Measurements from ENCODE around the gene NCK2.

The NCK2 gene

DNA sequence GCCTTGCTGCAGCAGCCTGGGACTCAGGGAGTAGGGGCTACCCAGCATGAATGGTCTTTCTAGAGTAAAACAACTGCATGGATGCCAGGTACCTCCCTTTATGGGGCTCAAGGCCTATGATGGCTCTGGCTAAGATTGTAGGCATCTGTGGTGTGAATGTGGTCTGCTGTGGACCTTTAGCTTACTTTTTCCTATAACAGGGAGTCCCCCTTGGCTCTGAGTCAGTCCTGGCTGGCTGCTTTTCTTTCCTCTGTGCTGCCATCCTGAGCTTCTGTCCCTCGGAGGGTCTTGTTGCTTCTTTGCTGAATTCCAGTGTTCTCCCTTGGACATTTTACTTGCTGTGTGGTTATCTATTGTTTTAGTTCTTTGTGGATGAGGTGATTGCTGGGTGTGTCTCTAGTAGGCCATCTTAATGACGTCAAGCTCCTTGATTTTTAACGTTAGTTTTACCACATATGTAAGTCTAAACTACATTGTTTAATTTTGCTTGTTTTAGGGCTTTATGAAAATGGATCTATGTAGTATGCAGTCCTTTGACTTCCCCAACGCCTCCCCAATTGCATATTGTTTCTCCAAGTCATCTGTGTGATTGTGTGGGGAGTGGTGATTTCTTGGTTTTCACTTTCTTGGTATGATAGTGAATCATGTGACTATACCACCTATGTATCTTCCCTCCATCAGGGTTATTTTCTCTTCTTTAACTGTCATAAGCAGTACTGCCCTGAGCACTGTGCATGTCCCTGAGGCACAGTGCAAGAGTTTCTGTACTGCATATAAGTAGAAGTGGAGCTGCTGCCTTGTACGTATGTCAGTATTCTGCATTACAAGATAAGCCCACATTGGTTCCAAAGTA is 92.4 kb downstream of the NCK2 start:
- H3K9me3 Mint-ChIP-seq = peaks cover 7 to 9% of the 10 kb centered on the region in 2 donors
- peak overlapping the region; percentile 66 to 83 for H3K27ac Mint-ChIP-seq
- ATAC-seq (replicated peaks) (peak; percentile 47), DNase-seq (no peak)
- peak overlapping the region; percentile 35 to 55 for H3K4me3 Mint-ChIP-seq
- H3K27me3 Mint-ChIP-seq = no peaks in the 10 kb centered on the region
- peaks cover 32% of the 10 kb centered on the region for H3K36me3 Mint-ChIP-seq (ENCODE audit: insufficient read depth)
- H3K4me1 Mint-ChIP-seq (ENCODE audit: low read depth in 2 of 2) = peaks cover 59 to 85% of the 10 kb centered on the region in 2 donors

DNA sequence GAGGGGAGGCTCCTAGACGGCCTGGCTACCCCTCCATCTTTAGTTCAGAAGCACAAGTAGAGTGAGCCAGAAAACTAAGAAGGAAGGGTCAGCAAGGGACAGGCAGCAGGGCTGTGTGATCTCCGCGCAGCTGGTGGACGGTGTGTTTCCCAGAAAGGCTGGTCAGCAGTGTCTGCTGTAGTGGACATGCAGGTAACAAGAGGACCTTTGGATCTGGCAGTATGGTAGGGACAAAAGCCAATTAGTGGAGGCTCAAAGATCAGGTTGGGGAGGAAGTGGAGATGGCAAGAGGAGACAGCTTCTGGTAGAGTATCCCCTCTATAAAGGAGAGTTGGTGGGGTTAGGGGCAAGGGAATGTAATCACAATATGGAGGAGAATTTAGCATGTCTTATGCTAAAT is 95.1 kb downstream of the NCK2 start:
- peaks cover 69 to 82% of the 10 kb centered on the region in 2 donors for H3K4me1 Mint-ChIP-seq (ENCODE audit: low read depth in 2 of 2)
- peak overlapping the region; percentile 47 to 66 for H3K4me3 Mint-ChIP-seq
- no peak for ATAC-seq (replicated peaks)
- no peak for DNase-seq
- no peaks in the 10 kb centered on the region for H3K27me3 Mint-ChIP-seq
- peaks cover 7% of the 10 kb centered on the region in 2 donors for H3K9me3 Mint-ChIP-seq
- H3K27ac Mint-ChIP-seq = peak overlapping the region; percentile 83 to 86
- H3K36me3 Mint-ChIP-seq (ENCODE audit: insufficient read depth) = peaks cover 23% of the 10 kb centered on the region

DNA sequence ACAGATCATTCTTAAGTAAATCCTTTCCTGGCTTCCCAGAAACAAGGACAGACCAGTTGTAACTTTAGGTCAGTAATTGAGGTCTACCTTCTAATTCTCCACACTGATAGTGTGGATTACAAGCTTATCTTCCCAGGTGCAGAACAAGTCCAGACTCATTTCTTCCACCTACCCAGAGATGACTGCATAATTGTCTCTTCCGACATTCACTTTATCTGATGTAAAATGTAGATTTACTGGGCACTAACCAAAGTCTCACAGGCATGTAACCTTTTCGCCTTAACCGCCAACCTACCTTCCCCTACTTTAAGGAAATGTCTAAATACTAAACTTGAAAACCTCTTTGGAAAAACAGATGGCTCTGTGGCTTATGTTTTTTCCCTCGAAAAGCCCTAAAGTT is 96.2 kb downstream of the NCK2 start:
- no peaks in the 10 kb centered on the region for H3K27me3 Mint-ChIP-seq
- ATAC-seq (replicated peaks) = no peak
- peak overlapping the region; percentile 1 to 66 for H3K4me3 Mint-ChIP-seq

DNA sequence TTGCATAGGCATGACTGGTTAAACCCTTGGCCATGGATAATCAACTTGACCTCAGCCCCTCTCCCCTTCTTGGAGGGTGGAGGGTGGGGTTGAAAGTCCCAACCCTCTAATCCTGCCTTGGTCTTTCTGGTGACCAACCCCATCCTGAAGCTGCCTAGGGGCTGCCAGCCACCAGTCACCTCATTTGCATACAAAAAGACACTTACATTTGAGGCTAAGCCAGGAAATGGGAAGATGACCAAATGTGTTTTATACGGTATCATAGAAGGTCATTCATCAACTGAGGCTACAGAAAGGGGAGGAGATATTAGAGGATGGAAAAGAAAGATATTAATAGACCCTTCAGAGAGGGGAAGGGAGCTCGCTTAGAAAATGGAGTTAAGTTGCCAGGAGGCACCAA is 96.8 kb downstream of the NCK2 start:
- Mint-ChIP-seq H3K9me3 (no peaks in the 10 kb centered on the region), H3K4me1 (ENCODE audit: low read depth in 2 of 2) (peaks cover 65 to 82% of the 10 kb centered on the region in 2 donors), H3K27ac (peak overlapping the region; percentile 83 to 86), H3K36me3 (ENCODE audit: insufficient read depth) (peaks cover 11% of the 10 kb centered on the region), H3K27me3 (no peaks in the 10 kb centered on the region), H3K4me3 (peak overlapping the region in 1 of 2 donors; percentile 66)
- ATAC-seq (replicated peaks) = no peak
- no peak for DNase-seq

More for the DNA sequence above, 96.2 kb downstream of the NCK2 start:
- Mint-ChIP-seq H3K27ac (peak overlapping the region; percentile 83 to 86), H3K9me3 (peaks cover 5 to 6% of the 10 kb centered on the region in 2 donors), H3K36me3 (ENCODE audit: insufficient read depth) (peaks cover 17% of the 10 kb centered on the region), H3K4me1 (ENCODE audit: low read depth in 2 of 2) (peaks cover 68 to 82% of the 10 kb centered on the region in 2 donors)
- no peak for DNase-seq

DNA sequence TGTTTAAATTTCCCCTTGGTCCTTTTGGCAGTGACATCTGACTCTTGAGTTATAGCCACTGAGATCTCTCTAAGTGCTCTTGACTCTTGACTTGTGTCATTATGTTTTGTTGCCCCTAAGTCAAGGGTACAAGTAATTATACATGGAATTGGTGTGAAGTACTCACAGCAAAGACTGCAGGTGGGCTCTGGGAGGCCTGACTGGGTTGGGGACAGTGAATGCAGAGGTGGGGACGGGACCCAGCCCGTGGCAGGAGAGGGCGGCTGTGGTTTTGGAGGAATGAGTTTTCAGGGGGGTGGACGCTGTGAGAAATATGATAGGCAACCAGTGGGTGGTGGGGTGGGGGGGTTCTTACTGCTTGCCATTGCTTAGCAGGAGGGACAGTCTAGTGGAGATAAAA is 97.8 kb downstream of the NCK2 start:
- Mint-ChIP-seq H3K4me1 (ENCODE audit: low read depth in 2 of 2) (peaks cover 62 to 81% of the 10 kb centered on the region in 2 donors), H3K36me3 (ENCODE audit: insufficient read depth) (peaks cover 16% of the 10 kb centered on the region), H3K27me3 (no peaks in the 10 kb centered on the region), H3K9me3 (no peaks in the 10 kb centered on the region), H3K27ac (peak overlapping the region; percentile 72 to 81), H3K4me3 (peak overlapping the region; percentile 13 to 52)
- no peak for DNase-seq
- ATAC-seq (replicated peaks) = no peak

DNA sequence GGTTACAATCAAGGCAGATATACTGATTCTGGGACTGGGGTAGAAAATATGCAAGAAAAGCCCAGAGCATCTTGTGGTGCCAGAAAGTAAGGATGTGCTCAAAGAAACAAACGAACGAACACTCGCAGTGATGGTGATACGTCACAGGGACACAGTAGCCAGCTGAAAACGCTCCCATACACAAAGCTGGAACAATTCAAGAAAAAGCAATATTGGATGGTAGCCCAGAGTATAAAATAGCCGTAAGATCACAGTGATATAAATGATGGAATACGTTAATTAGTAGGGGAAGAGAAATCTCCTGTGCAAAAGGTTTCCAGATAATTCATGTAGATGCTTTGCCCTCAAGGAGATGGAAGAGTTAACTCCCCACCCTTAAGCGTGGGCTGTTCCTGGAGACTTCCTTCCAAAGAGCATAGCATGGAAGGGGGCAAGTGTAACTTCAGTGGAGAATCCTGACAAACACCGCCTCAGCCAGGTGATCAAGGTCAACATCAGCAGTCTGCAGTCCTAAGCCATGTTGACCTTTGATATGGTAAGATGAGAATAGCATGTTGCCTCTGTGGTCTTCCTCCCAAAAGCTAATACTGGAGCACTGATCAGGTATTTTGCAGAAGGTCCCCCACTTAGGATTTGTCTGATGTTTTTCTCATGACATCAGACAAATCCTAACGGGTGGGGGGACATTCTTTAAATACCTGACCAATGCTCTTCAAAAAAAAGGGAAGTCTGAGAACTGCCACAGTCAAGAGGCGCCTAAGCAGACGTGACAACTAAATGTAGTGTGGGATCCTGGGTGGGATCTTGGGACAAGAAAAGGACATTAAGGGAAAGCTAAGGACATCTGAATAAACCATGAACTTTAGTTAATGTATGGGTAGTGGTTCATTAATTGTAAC is 99.0 kb downstream of the NCK2 start:
- no peak for DNase-seq
- no peak overlapping the region for H3K4me3 Mint-ChIP-seq
- peak overlapping the region; percentile 70 to 72 for H3K27ac Mint-ChIP-seq
- peaks cover 65 to 86% of the 10 kb centered on the region in 2 donors for H3K4me1 Mint-ChIP-seq (ENCODE audit: low read depth in 2 of 2)
- no peaks in the 10 kb centered on the region for H3K27me3 Mint-ChIP-seq
- H3K36me3 Mint-ChIP-seq (ENCODE audit: insufficient read depth) = peaks cover 14% of the 10 kb centered on the region
- ATAC-seq (replicated peaks) = no peak
- no peaks in the 10 kb centered on the region for H3K9me3 Mint-ChIP-seq

DNA sequence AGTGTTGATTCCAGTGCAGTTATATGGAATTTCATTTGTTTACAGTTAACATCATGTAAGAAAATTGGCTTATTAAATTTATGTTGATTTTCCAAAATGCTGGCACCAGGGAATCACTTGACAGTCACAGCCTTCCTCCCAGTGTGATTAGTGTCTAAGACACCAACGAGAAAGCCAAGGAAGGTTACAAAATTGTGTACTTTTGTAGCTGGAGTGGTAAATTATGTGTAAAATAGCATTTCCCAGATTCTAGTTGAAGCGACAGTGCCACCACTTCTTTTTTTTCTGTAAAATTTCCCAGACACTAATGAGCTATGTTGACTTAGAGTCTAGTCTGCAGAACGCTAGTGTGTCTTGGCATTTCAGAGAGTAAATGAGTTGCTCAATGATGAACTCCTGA is 101.3 kb downstream of the NCK2 start:
- no peaks in the 10 kb centered on the region for H3K9me3 Mint-ChIP-seq
- H3K27me3 Mint-ChIP-seq = no peaks in the 10 kb centered on the region
- DNase-seq (no peak), ATAC-seq (replicated peaks) (no peak)
- no peak overlapping the region for H3K4me3 Mint-ChIP-seq
- peaks cover 47 to 78% of the 10 kb centered on the region in 2 donors for H3K4me1 Mint-ChIP-seq (ENCODE audit: low read depth in 2 of 2)
- peaks cover 5% of the 10 kb centered on the region for H3K36me3 Mint-ChIP-seq (ENCODE audit: insufficient read depth)
- H3K27ac Mint-ChIP-seq = peak overlapping the region in 1 of 2 donors; percentile 77

DNA sequence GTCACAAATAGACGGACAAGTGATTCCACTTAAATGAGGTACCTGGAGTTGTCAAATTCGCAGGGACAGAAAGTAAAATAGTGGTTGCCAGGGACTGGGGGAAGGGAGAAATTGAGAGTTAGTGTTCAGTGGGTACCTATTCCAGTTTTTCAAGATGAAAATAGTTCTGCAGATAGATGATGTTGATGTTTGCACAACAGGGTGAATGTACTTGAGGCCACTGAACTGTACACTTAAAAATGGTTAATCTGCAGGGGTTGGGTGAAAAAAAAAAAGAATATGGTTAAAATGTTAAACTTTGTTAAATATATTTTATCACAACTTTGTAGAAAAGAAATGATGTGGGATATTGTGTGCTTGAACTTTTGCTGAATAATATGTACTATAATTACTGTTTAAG is 102.3 kb downstream of the NCK2 start:
- Mint-ChIP-seq H3K27ac (peak overlapping the region; percentile 59 to 79), H3K27me3 (no peaks in the 10 kb centered on the region), H3K4me1 (ENCODE audit: low read depth in 2 of 2) (peaks cover 43 to 75% of the 10 kb centered on the region in 2 donors), H3K4me3 (no peak overlapping the region), H3K36me3 (ENCODE audit: insufficient read depth) (peaks cover 5% of the 10 kb centered on the region), H3K9me3 (no peaks in the 10 kb centered on the region)
- no peak for ATAC-seq (replicated peaks)
- no peak for DNase-seq

DNA sequence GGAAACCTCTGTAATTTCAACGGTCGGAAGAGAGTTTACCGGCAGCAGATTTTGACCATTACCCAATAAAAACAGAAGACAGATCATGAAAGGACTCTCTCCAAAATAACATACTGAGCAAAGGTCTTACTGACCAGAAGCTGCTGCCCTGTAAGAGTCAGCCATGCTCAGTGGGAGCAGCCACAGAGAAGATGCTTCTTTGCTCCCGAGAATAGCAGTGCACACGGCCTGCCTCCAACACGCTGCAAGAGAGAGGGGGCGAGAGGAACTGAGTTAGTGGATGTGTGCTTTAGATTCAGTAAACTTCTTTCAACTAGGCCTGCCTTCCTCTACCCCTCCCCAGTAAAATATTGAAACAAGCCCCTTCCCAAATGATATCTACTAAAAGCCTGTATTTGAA is 103.7 kb downstream of the NCK2 start:
- DNase-seq (no peak), ATAC-seq (replicated peaks) (no peak)
- Mint-ChIP-seq H3K4me3 (no peak overlapping the region), H3K27me3 (no peaks in the 10 kb centered on the region), H3K9me3 (no peaks in the 10 kb centered on the region), H3K4me1 (ENCODE audit: low read depth in 2 of 2) (peaks cover 42 to 76% of the 10 kb centered on the region in 2 donors), H3K36me3 (ENCODE audit: insufficient read depth) (peaks cover 5% of the 10 kb centered on the region), H3K27ac (peak overlapping the region; percentile 75 to 79)

DNA sequence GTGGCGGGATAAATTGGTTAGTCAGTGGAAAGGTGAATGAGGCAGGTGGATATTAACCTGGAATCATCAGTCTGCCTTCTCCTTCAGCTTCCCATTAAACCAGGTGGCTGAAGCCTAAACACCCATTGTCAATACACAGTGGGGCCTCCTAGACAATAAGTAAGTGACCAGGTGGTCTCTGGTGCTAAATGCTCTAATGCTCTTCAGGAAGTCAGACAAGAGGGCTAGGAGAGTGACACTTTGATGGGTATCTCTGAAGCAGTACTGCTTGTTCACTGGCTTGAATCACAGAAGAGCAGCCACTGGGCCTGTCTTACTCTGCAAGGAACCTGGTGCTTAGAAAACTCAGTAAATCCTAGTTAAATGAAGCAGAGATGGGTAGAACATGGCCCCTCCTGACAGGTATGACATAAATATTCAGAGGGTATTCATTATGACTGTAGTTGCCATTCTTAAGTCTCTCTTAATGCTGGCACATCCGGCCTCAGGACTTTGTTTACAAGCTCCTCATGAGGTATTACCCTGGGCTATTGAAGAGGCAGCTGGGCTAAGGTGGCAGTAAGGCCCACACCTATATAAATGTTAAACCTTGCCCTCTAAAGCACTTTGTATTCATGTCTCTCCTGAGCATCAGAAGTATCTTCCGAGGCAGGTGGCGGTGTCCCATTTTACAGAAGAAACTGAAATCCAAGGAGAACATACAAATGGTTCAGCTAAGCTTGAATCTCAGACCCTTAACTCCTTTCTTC is 104.9 kb downstream of the NCK2 start:
- peak overlapping the region; percentile 75 to 79 for H3K27ac Mint-ChIP-seq
- H3K27me3 Mint-ChIP-seq = no peaks in the 10 kb centered on the region
- H3K9me3 Mint-ChIP-seq = no peaks in the 10 kb centered on the region
- peaks cover 39 to 71% of the 10 kb centered on the region in 2 donors for H3K4me1 Mint-ChIP-seq (ENCODE audit: low read depth in 2 of 2)
- no peak overlapping the region for H3K4me3 Mint-ChIP-seq
- peaks cover 9% of the 10 kb centered on the region for H3K36me3 Mint-ChIP-seq (ENCODE audit: insufficient read depth)
- ATAC-seq (replicated peaks) (no peak), DNase-seq (no peak)

DNA sequence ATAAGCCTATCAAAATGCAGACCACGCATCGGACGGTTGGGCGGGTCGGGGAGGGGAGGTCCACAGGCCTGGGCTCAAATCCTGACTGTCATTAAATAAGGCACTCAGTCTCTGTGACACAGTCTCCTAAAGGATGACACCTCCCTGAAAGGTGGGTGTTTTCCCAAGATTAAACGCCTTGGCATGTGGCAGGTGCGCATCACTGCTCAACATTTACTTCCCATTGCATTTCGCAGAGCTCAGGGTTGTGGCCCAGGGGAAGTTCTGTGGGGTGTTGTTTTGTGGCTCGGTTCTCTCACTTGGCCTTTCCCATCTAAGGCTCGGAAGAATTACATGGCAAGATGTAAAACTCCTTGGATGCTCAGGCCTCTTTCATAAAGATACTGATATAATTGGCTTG is 107.4 kb downstream of the NCK2 start:
- Mint-ChIP-seq H3K27ac (peak overlapping the region; percentile 63), H3K9me3 (no peaks in the 10 kb centered on the region), H3K4me3 (no peak overlapping the region), H3K27me3 (no peaks in the 10 kb centered on the region), H3K36me3 (ENCODE audit: insufficient read depth) (peaks cover 31% of the 10 kb centered on the region), H3K4me1 (ENCODE audit: low read depth in 2 of 2) (peaks cover 50 to 74% of the 10 kb centered on the region in 2 donors)
- DNase-seq (no peak), ATAC-seq (replicated peaks) (no peak)

DNA sequence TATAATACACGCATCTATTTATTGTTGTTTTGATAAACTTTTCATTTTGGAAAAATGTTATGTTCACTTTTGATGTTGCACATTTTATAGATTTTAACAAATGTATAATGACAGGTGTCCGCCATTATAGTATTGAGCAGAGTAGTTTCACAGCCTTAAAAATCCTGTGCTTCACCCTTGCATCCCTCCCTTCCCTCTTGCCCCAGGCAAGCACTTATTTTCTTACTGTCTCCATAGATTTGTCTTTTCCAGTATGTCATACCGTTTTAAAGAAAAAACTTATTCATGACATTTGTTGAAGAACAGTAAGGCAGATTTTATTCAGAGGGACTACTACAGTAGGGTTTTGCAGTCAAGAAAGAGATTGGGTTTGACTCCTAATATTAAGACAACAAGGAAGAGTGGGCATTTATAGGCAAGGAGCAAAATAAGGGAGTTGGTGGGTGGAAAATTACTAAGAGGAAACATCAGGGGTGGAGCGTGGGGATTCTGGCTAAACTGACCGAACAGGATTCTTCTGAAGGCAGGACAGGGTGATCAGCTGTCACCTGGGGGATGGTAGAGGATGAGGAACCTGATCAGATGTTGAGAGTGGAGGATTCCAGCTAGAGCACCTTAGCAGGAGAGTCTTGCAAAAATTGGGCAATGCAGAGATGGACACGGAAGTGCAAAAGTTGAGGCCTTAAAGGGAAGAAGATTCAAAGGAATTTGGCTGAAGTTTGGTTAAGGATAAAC is 108.8 kb downstream of the NCK2 start:
- no peak overlapping the region for H3K4me3 Mint-ChIP-seq
- peaks cover 30% of the 10 kb centered on the region for H3K36me3 Mint-ChIP-seq (ENCODE audit: insufficient read depth)
- H3K4me1 Mint-ChIP-seq (ENCODE audit: low read depth in 2 of 2) = peaks cover 54 to 74% of the 10 kb centered on the region in 2 donors
- no peaks in the 10 kb centered on the region for H3K9me3 Mint-ChIP-seq
- DNase-seq = no peak
- H3K27me3 Mint-ChIP-seq = no peaks in the 10 kb centered on the region
- ATAC-seq (replicated peaks) = no peak
- peak overlapping the region in 1 of 2 donors; percentile 8 for H3K27ac Mint-ChIP-seq

Data from effector memory CD8-positive, alpha-beta T cell (primary cell).